ENCODE results near the gene IVD.

Gene IVD

GRCh38 chr15:40439960-40440742, 34.6 kb downstream of the IVD start:
- DNase-seq: peak; percentile 34

GRCh38 chr15:40440743-40441564, 35.4 kb downstream of the IVD start, which contains the start of gene BAHD1:
TSS of gene BAHD1 (plus strand) at chr15:40440953. CDS start at chr15:40458465, 17,512 bp downstream.
- DNase-seq: peak; percentile 98

- no peak for DNase-seq
These were observed 36.3 kb downstream of the IVD start for GRCh38 chr15:40441565-40442531.

- no peak for DNase-seq
These were observed 37.7 kb downstream of the IVD start for GRCh38 chr15:40443255-40443654.

GRCh38 chr15:40443846-40444245, 38.3 kb downstream of the IVD start:
- DNase-seq: no peak

- no peak for DNase-seq
These were observed 39.1 kb downstream of the IVD start for GRCh38 chr15:40444736-40445135.

GRCh38 chr15:40445421-40445922, 39.9 kb downstream of the IVD start:
- DNase-seq: no peak

GRCh38 chr15:40446144-40446543, 40.5 kb downstream of the IVD start:
- DNase-seq: no peak

GRCh38 chr15:40448354-40448753, 42.8 kb downstream of the IVD start:
- no peak for DNase-seq

- DNase-seq: no peak
These were observed 43.7 kb downstream of the IVD start for GRCh38 chr15:40449275-40449674.

GRCh38 chr15:40450047-40450446, 44.5 kb downstream of the IVD start:
- no peak for DNase-seq

GRCh38 chr15:40451527-40452158, 46.0 kb downstream of the IVD start:
- DNase-seq: no peak

- no peak for DNase-seq
These were observed 46.9 kb downstream of the IVD start for GRCh38 chr15:40452296-40453090.

- DNase-seq: peak; percentile 39
These were observed 48.3 kb downstream of the IVD start for GRCh38 chr15:40453941-40454340.

- DNase-seq: no peak
These were observed 49.4 kb downstream of the IVD start for GRCh38 chr15:40454904-40455391.

- no peak for DNase-seq
These were observed 50.7 kb downstream of the IVD start for GRCh38 chr15:40456299-40456712.

GRCh38 chr15:40456738-40457137, 51.1 kb downstream of the IVD start:
- DNase-seq: no peak

- no peak for DNase-seq
These were observed 53.1 kb downstream of the IVD start for GRCh38 chr15:40458495-40459371.

- no peak for DNase-seq
These were observed 53.9 kb downstream of the IVD start for GRCh38 chr15:40459391-40460015.

Data from activated CD4-positive, alpha-beta T cell treated with anti-CD3 and anti-CD28 coated beads, Interleukin-10, Interleukin-2, amounts not matched to agents 100 ng/mL and 50 ng/mL, durations not matched to agents 16 hours and 8 hours (primary cell).